ENCODE results near the gene CHCHD1.

GRCh38 chr10:73758704-73759511, 22.9 kb upstream of the CHCHD1 start:
- TF ChIP-seq, protein P1, sequence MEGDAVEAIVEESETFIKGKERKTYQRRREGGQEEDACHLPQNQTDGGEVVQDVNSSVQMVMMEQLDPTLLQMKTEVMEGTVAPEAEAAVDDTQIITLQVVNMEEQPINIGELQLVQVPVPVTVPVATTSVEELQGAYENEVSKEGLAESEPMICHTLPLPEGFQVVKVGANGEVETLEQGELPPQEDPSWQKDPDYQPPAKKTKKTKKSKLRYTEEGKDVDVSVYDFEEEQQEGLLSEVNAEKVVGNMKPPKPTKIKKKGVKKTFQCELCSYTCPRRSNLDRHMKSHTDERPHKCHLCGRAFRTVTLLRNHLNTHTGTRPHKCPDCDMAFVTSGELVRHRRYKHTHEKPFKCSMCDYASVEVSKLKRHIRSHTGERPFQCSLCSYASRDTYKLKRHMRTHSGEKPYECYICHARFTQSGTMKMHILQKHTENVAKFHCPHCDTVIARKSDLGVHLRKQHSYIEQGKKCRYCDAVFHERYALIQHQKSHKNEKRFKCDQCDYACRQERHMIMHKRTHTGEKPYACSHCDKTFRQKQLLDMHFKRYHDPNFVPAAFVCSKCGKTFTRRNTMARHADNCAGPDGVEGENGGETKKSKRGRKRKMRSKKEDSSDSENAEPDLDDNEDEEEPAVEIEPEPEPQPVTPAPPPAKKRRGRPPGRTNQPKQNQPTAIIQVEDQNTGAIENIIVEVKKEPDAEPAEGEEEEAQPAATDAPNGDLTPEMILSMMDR (IDR thresholded peaks at IDR 0.05; ENCODE audit: insufficient read depth, low read depth, low read length) = no peak
- TF ChIP-seq EZH2 (IDR thresholded peaks at IDR 0.05; ENCODE audit: insufficient read depth, low read length) = no peak
